Spleen (tissue), 11 donors: ENCODE results near the gene TRMT112. TPM values are rescaled to one million over a fixed set of nuclear protein-coding genes. Genes with fewer than 3 reads are reported as not detected.

Experiments used
- DNase-seq: peaks from one replicate; pipeline ENCODE4 v3.0.0-alpha.2; 2020
- H3K27ac ChIP-seq, 8 donors: fragments of 200-600 bp; sonication (generic) in 7 of 8; 1 replicate in 4 of 8; 2 replicates in 4 of 8; pipeline versions ENCODE4 v1.5.0 to v1.8.0; 2016 to 2021; ENCODE audit warnings: inconsistent platforms in 4 of 8, mild to moderate bottlenecking in 4 of 8, moderate library complexity in 1 of 8
- H3K27me3 ChIP-seq, 7 donors: fragments of 200-600 bp; sonication (generic) in 6 of 7; replicated peaks in 1 of 7; 1 replicate in 4 of 7; 2 replicates in 3 of 7; pipeline versions ENCODE4 v1.5.0 to v1.8.0; 2016 to 2021; ENCODE audit warnings: inconsistent platforms in 3 of 7, mild to moderate bottlenecking in 1 of 7
- H3K36me3 ChIP-seq, 6 donors: fragments of 200-600 bp; sonication (generic) in 5 of 6; 1 replicate in 4 of 6; 2 replicates in 2 of 6; pipeline versions ENCODE4 v1.5.0 to v1.8.0; 2016 to 2021; ENCODE audit warnings: inconsistent platforms in 2 of 6
- H3K4me1 ChIP-seq, 6 donors: fragments of 200-600 bp; sonication (generic) in 5 of 6; 1 replicate in 3 of 6; 2 replicates in 3 of 6; pipeline versions ENCODE4 v1.5.0 to v1.8.0; 2016 to 2021; ENCODE audit warnings: inconsistent platforms in 3 of 6
- H3K4me3 ChIP-seq, 8 donors: fragments of 200-600 bp; sonication (generic) in 7 of 8; 1 replicate in 4 of 8; 2 replicates in 4 of 8; pipeline versions ENCODE4 v1.5.0 to v1.8.0; 2016 to 2021; ENCODE audit warnings: inconsistent platforms in 4 of 8, mild to moderate bottlenecking in 4 of 8, moderate library complexity in 2 of 8
- H3K9me3 ChIP-seq, 8 donors: fragments of 200-600 bp; sonication (generic) in 7 of 8; 1 replicate in 4 of 8; 2 replicates in 4 of 8; pipeline versions ENCODE4 v1.5.0 to v1.8.0; 2016 to 2021; ENCODE audit warnings: inconsistent platforms in 4 of 8
- POLR2A ChIP-seq, 3 donors: fragments of 450-650 bp; IDR thresholded peaks; one replicate each; pipeline ENCODE4 v1.5.1; 2017; ENCODE audit warnings: antibody characterized with exemption in 3 of 3, mild to moderate bottlenecking in 1 of 3
- POLR2AphosphoS5 ChIP-seq, 3 donors: sonication (generic); formaldehyde crosslinking; IDR thresholded peaks; one replicate each; pipeline ENCODE4 v1.5.1; 2017; ENCODE audit warnings: antibody characterized with exemption in 3 of 3
- whole genome bisulfite sequencing, 5 donors: extraction: QIAGEN DNeasy Blood & Tissue Kit in 3 of 5; methylation state at CpG; one replicate each; pipeline versions ENCODE4 v1.1.5 to v1.1.7; 2013 to 2018; 5-methylcytosine and 5-hydroxymethylcytosine counted together
- intact Hi-C: fragments of 100-400 bp; cut with DNase I; formaldehyde crosslinking; loops from one replicate; pipeline ENCODE4 v1.15.0; 2023; ENCODE audit warnings: low total_unique reads
- polyA plus RNA-seq, 3 donors: library from polyadenylated mRNA; stranded (reverse); fragments of 200-250 nt; gene quantifications; one replicate each; pipeline ENCODE4 v1.2.1, GENCODE V29; 2013
- total RNA-seq, 7 donors: library from RNA; depleted of rRNA in 3 of 7; stranded (reverse); fragments of >200 nt in 3 of 7; fragmentation: NEBNext Ultra II Directional in 4 of 7; extraction: Animal tissue kit (Norgen Biotek cat#: 25700) in 4 of 7; gene quantifications; one replicate each; pipeline versions ENCODE4 v1.1.0 to v1.2.1, GENCODE V29; 2016 to 2021
- TF ChIP-seq, protein P1 (sequence below), 11 experiments: fragments of 200-600 bp in 7 of 11; fragments of 450-650 bp in 4 of 11; sonication (generic) in 4 of 11; IDR thresholded peaks in 8 of 11; conservative IDR thresholded peaks in 3 of 11; 1 replicate in 7 of 11; 2 replicates in 4 of 11; pipeline versions ENCODE4 v1.4.0 to v1.8.0; 2016 to 2021; ENCODE audit warnings: antibody characterized with exemption in 11 of 11, inconsistent platforms in 4 of 11, mild to moderate bottlenecking in 1 of 11
- donor health status: healthy with polysubstance abuse.
- donor health status: DM: no; HTN: no; CAD: no; lungs with moderate emphysema.
- donor health status: DM: no; HTN: no; CAD: no.
- donor health status: Bipolar disorder and iron deficiency.
- donor health status: healthy.
- donor health status: DM: no; HTN: no; CAD: no.
- donor health status: DM: yes; HTN: yes; CAD: no.

Gene TRMT112
- total and polyA plus RNA-seq, 10 donors: 138 to 431 (median 267) TPM

DNA sequence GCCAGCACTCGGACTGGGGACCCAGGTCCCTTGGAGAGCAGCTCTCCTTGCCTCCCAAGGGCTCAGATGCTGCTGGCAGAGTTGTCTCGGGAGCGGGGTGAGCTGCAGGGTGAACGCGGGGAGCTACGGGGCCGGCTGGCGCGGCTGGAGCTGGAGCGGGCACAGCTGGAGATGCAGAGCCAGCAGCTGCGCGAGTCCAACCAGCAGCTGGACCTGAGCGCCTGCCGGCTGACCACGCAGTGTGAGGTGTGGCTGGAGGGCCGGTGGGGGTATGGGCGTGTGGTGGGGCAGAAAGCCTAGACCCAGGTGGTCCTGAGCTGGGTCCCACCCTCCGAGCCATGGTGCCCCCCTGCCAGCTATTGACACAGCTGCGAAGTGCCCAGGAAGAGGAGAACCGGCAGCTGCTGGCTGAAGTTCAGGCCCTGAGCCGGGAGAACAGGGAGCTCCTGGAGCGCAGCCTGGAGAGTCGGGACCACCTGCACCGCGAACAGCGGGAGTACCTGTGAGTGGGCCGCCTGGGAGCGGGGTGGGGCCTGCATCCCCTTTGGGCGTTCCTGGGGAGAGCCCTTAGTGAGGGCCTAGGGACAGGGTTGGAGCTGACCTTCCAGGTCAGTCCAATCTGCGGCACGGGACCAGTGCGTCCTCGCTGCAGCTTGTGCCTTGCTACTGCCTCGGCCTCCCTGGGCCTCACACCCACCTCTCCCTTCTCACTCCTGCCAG, 35.8 kb upstream of the TRMT112 start:
- 82 to 95% (median 91%) methylated on average over 26 to 34 of the region's 34 CpGs for WGBS, 5 donors
- intact Hi-C loops: no loop called here
- no peak overlapping the region for H3K4me3 ChIP-seq
- TF ChIP-seq POLR2A (IDR thresholded peaks at IDR 0.05): no peak
- peak in 1 of 3 donors; percentile 9 for TF ChIP-seq POLR2AphosphoS5 (IDR thresholded peaks at IDR 0.05)
- TF ChIP-seq, protein P1, sequence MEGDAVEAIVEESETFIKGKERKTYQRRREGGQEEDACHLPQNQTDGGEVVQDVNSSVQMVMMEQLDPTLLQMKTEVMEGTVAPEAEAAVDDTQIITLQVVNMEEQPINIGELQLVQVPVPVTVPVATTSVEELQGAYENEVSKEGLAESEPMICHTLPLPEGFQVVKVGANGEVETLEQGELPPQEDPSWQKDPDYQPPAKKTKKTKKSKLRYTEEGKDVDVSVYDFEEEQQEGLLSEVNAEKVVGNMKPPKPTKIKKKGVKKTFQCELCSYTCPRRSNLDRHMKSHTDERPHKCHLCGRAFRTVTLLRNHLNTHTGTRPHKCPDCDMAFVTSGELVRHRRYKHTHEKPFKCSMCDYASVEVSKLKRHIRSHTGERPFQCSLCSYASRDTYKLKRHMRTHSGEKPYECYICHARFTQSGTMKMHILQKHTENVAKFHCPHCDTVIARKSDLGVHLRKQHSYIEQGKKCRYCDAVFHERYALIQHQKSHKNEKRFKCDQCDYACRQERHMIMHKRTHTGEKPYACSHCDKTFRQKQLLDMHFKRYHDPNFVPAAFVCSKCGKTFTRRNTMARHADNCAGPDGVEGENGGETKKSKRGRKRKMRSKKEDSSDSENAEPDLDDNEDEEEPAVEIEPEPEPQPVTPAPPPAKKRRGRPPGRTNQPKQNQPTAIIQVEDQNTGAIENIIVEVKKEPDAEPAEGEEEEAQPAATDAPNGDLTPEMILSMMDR (IDR thresholded peaks at IDR 0.05 in 8 of 11, conservative IDR thresholded peaks at IDR 0.05 in 3 of 11): no peak
- peaks cover 13 to 77% (median 38%) of the 10 kb centered on the region in 6 donors for H3K4me1 ChIP-seq
- peaks cover 0 to 90% (median 23%) of the 10 kb centered on the region in 6 donors for H3K36me3 ChIP-seq
- no peaks in the 10 kb centered on the region for H3K27me3 ChIP-seq
- DNase-seq: no peak
- H3K9me3 ChIP-seq: no peaks in the 10 kb centered on the region
- no peak overlapping the region for H3K27ac ChIP-seq

DNA sequence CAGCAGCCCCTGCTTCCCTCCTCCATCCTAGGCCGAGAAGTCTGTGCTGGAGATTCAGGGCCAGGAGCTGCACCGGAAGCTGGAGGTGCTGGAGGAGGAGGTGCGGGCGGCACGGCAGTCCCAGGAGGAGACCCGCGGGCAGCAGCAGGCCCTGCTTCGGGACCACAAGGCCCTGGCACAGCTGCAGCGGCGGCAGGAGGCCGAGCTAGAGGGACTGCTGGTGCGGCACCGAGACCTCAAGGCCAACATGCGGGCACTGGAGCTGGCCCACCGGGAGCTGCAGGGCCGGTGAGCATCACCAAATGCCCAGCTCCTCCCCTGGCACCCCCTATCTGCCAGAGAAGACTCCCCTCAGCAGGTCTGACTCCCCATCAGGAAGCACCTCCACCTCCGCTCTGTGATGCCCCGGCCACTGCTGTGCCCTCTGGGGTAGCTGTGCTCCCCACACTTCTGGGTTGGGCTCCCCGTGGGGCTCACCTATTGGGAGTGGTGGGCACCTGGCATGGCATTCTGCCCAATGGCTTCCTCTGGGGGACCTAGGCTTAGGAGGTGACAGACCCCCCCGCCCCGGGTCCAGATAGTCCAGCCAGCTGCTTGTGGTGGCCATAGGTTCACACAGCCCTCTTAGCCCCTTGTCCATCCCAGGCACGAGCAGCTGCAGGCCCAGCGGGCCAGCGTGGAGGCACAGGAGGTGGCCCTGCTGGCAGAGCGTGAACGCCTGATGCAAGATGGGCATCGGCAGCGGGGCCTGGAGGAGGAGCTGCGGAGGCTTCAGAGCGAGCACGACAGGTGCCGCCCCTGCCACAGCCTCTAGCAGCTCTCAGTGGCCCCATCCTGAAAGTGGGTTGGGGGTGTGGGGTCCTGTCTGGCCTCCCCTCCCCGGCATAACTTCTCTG, 35.0 kb upstream of the TRMT112 start:
- Histone ChIP-seq H3K27ac (no peak overlapping the region), H3K4me1 (peaks cover 7 to 77% (median 30%) of the 10 kb centered on the region in 6 donors), H3K9me3 (no peaks in the 10 kb centered on the region), H3K4me3 (no peak overlapping the region), H3K36me3 (peaks cover 0 to 94% (median 25%) of the 10 kb centered on the region in 6 donors), H3K27me3 (no peaks in the 10 kb centered on the region)
- intact Hi-C loops: no loop called here
- WGBS, 5 donors: 88 to 96% (median 90%) methylated on average over 17 to 33 of the region's 33 CpGs
- DNase-seq: no peak
- TF ChIP-seq POLR2A (IDR thresholded peaks at IDR 0.05): no peak
- peak in 1 of 3 donors; percentile 33 for TF ChIP-seq POLR2AphosphoS5 (IDR thresholded peaks at IDR 0.05)

DNA sequence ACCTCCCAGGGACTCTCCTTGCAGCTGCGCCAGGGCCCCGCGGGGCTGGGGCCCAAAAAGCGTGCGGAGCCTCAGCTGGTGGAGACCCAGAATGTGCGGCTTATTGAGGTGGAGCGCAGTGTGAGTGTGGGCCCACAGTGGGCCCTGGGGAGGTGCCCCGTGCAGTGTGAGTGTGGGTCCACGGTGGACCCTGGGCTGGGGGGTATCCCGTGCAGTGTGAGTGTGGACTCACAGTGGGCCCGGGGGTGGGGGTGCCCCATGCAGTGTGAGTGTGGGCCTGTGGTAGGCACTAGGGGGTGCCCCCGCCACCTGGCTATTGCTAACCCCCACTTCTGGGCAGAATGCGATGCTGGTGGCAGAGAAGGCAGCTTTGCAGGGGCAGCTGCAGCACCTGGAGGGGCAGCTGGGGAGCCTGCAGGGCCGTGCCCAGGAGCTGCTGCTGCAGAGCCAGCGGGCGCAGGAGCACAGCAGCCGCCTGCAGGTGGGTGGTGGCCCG, 33.8 kb upstream of the TRMT112 start:
- WGBS, 5 donors: 88 to 89% (median 89%) methylated on average over 16 to 18 of the region's 18 CpGs
- no peaks in the 10 kb centered on the region for H3K9me3 ChIP-seq
- intact Hi-C loops: no loop called here
- no peak for DNase-seq
- peaks cover 0 to 91% (median 28%) of the 10 kb centered on the region in 6 donors for H3K36me3 ChIP-seq
- TF ChIP-seq, protein P1 (IDR thresholded peaks at IDR 0.05 in 8 of 11, conservative IDR thresholded peaks at IDR 0.05 in 3 of 11): no peak
- TF ChIP-seq POLR2A (IDR thresholded peaks at IDR 0.05): no peak
- TF ChIP-seq POLR2AphosphoS5 (IDR thresholded peaks at IDR 0.05): peak in 1 of 3 donors; percentile 46
- H3K27me3 ChIP-seq: no peaks in the 10 kb centered on the region
- no peak overlapping the region for H3K4me3 ChIP-seq
- H3K27ac ChIP-seq: no peak overlapping the region
- peaks cover 3 to 74% (median 25%) of the 10 kb centered on the region in 6 donors for H3K4me1 ChIP-seq

DNA sequence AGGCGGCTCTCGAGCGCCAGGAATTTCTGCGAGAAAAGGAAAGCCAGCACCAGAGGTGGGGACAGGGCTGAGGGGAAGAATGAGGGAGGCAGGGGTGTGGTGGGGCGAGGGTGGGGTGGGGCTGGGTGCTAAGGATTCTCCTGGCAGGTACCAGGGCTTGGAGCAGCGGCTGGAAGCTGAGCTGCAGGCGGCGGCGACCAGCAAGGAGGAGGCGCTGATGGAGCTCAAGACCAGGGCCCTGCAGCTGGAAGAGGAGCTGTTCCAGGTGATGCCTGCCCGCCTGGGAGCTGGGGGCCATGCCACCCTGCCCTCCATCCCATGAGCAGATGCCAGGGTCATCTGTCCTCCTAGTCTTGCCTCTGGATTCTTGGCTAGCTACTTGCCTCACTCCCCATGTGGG, 32.0 kb upstream of the TRMT112 start:
- 88 to 96% (median 95%) methylated on average over 11 of the region's 11 CpGs for WGBS, 5 donors
- H3K27ac ChIP-seq: no peak overlapping the region
- no peaks in the 10 kb centered on the region for H3K9me3 ChIP-seq
- H3K36me3 ChIP-seq: peaks cover 0 to 96% (median 37%) of the 10 kb centered on the region in 6 donors
- H3K4me3 ChIP-seq: no peak overlapping the region
- H3K4me1 ChIP-seq: peaks cover 0 to 73% (median 15%) of the 10 kb centered on the region in 6 donors
- intact Hi-C loops: no loop called here
- no peaks in the 10 kb centered on the region for H3K27me3 ChIP-seq
- TF ChIP-seq POLR2AphosphoS5 (IDR thresholded peaks at IDR 0.05) (peak in 1 of 3 donors; percentile 13), POLR2A (IDR thresholded peaks at IDR 0.05) (no peak)
- no peak for DNase-seq
